HG03060 (cell line): ENCODE results near the gene CDH26.
"Not testable (repeated sequence)": the region's sequence is repeated elsewhere in the genome, so short reads cannot be mapped to it uniquely, and the experiment has no call there.

ENCODE experiments used
- ATAC-seq: cut with Tn5 transposase; IDR thresholded peaks from one replicate; pipeline ENCODE4 v1.9.1; 2021; ENCODE audit warnings: low read depth, moderate number of reproducible peaks; ENCODE audit not compliant: unreplicated experiment

The CDH26 gene

GRCh38 chr20:60039526-60039925 is 81.3 kb downstream of the CDH26 start:
- no peak for ATAC-seq

DNA sequence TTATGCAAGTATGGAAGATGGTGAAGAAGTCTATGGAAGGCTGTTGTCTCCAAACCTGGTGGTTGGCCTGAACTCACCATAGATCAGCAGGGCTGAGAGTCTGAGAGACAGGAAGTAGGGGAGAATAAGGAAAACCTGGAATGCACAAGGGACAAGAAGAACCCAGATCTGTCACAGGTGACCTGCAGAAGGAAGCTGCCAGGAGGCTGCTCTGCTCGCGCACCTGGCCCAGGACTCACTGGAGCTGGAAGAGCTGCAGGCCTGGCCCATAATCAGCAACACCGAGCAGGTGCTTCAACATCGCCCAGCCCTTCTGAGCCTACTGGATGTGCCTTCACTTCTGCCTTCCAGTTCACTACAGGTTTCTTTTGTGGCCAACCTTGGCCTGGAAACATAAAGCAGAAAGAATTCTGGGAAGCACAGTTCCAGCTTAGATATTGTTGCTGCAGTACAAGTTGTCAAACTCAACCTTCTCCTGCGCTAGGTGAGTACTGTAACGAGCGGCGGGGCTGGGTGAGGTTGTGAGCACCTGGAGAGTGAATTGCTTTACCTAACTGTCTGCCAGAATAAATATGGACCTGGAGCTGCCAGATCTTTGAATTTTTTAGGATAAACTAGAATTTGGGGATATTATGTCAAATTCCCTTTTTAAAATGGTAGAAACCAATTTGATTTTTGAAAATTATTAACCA is 82.4 kb downstream of the CDH26 start:
- ATAC-seq, result no peak

DNA sequence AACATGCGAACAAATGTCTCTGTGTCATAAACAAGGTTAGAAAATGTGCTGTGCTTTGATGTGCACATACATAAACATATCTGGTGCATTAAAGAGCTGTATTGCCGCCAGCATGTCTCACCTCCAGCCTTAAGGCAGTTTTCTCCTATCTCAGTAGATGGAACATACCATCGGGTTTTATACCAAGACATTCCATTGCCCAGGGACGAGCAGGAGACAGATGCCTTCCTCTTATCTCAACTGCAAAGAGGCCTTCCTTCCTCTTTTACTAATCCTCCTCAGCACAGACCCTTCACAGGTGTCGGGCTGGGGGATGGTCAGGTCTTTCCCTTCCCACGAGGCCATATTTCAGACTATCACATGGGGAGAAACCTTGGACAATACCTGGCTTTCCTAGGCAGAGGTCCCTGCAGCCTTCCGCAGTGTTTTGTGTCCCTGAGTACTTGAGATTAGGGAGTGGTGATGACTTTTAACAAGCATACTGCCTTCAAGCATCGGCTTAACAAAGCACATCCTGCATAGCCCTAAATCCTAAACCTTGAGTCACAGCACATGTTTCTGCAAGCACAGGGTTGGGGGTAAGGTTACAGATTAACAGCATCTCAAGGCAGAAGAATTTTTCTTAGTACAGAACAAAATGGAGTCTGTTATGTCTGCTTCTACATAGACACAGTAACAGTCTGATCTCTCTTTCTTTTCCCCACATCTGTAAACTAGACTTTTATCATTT is 83.4 kb downstream of the CDH26 start:
- not testable (repeated sequence) for ATAC-seq

GRCh38 chr20:60043435-60043834 is 85.2 kb downstream of the CDH26 start:
- ATAC-seq, result no peak

DNA sequence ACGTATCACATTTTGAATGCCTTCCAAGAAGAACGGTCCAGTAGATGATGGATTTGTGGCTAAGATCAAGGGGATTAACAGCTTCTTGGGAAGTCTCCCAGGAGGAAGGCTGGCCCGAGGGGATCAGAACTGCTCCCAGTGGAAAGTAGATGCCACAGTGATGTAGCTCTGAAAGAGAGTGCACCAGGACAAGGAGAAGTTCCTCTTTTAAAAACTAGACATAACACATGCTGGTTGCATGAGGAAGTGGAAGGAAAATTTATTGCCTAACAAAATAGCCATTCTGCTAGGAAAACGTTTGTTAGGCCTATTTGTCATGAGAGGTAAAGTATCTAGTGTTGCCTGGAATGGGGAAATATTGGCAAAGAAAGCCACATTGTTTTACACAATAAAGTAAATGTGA is 87.8 kb downstream of the CDH26 start:
- ATAC-seq, result no peak

DNA sequence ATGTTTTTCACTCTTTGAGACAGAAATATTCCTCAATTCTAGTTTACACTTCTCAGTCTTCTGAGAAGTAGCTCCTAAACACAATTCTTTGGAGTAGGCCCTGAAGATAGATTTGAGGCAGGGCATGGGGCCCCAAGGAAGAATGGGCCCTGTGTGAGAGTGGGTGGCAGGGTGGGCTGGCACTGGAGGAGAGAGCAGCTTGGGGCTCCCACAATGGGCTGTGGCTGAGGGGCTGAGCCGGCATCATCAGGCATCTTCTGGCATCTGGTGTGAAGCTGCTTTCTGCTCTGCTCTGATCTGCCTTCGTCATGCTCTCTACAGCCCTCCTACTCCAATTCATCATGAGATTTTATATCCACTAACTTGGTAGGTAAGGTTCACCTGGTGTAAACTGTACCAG is 88.2 kb downstream of the CDH26 start:
- no peak for ATAC-seq

GRCh38 chr20:60046860-60047259 is 88.6 kb downstream of the CDH26 start:
- ATAC-seq, result no peak

DNA sequence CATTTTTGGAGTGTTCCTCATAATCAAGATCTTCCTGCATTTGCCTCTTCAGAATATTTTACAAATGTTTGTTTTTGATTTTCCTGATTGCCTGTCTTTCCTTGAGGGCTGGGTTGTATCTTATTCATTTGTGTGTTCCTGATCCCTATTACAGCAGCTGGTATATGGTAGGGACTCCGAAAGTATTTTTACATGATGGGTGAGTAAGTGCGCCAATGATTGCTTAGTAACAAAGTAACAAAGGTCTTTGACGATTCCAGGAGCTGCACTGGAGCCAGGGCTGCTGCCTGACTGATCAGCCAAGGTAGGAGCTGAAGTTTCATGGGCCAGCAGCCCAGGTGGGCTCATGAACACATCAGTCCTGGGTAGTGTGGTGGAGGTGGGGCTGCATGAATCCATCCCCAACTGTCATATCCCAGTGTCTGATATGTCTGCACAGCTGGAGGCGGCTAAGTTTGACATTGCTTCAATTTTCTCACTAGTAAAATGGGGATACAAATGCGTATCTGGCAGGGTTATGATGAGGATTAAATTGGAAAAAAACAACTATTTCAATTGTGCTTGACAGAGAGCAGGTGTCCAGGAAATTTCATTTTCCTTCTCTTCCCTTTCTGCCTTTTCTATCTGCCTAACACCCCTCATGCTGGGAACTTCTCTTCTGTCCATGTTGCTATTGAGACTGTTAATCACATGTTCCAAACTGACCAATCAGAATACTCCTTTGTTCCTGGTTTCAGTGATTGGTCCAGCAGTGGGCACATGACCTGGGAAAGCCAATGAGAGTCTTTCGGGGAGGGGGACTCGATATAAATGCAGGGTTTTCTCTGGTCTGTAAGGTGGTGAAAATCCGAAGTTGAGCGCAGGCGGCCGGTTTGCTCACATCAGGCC is 90.7 kb downstream of the CDH26 start:
- ATAC-seq, result no peak

GRCh38 chr20:60049601-60050000 is 91.4 kb downstream of the CDH26 start:
- no peak for ATAC-seq

GRCh38 chr20:60050193-60050947 is 92.1 kb downstream of the CDH26 start:
- no peak for ATAC-seq

GRCh38 chr20:60051911-60052310 is 93.7 kb downstream of the CDH26 start:
- no peak for ATAC-seq

- ATAC-seq, result no peak
Observed at GRCh38 chr20:60052322-60052721, 94.1 kb downstream of the CDH26 start.

GRCh38 chr20:60053125-60053817 is 95.0 kb downstream of the CDH26 start:
- no peak for ATAC-seq

- no peak for ATAC-seq
Observed at GRCh38 chr20:60053818-60054190, 95.6 kb downstream of the CDH26 start.

- no peak for ATAC-seq
Observed at GRCh38 chr20:60054716-60055634, 96.8 kb downstream of the CDH26 start.

DNA sequence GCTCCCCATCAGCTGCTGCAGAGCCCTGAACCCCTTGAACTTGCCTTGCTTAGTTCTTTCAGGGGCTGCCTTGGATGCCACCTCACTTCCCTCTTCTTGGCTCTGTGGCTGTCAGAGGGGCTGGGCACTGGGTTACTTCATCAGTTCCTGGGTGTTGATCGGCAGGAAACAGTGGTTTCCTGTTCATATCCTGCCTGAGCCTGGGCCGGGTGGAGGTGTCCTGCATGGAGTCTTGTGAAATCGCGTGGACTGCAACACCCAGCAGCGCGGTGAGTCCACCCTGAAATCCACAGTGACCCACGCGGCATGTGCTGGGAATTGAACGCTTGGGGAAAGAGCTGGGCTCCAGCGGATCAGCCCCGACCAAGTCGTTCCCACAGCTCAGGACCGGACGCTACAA is 97.5 kb downstream of the CDH26 start:
- ATAC-seq, result no peak

DNA sequence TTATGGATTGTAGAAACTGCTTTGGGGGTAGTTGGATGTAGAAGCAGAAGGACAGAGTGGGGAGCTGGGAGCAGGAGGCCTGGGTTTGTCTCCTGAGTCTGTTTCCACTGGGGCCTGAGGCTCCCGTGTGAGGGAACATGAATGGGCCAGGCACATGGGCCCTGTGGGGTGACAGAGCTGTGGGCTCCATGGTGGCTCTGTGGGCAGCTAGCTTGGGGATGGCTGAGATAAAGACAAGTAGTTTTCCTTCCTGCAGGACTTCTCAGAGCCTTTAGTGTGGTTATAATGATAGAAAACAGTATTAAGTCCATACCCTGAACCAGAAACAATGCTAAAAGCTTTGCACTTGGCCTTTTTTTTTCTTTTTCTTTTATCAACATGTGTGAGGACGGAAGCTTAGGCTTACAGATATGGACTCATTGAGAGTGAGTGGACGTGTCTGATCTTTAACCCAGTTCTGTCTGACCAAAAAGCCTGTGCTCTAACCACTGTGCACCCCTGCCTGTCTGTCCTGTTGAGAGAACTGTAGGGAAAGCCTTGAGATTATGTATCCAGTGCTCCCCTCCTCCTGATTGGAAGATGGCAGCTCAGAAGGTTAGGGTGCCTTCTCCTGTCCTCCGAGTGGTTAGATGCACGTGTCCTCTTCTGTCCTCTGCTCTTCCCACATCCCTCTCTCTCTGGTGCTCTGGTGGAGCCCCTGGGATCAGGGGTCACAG is 98.3 kb downstream of the CDH26 start:
- ATAC-seq, result no peak

- ATAC-seq, result peak; percentile 40
Observed at GRCh38 chr20:60057123-60057865, 99.1 kb downstream of the CDH26 start.
